GM23338 (cell line): ENCODE results near the gene LYST. TPM values are rescaled to one million over a fixed set of nuclear protein-coding genes. Genes with fewer than 3 reads are reported as not detected.

Experiments used
- ATAC-seq: fragments of 200-7000 bp; cut with Tn5 transposase; 3 replicates; pipeline ENCODE4 v1.9.1; 2020
- DNase-seq: peaks from one replicate; pipeline ENCODE4 v3.0.0-alpha.2; 2015; ENCODE audit warnings: low spot score
- H2AFZ ChIP-seq: fragments of 200-600 bp; sonication (generic); 2 replicates; pipeline ENCODE4 v1.8.0; 2016; ENCODE audit warnings: antibody characterized with exemption, mild to moderate bottlenecking, moderate library complexity
- H3F3A ChIP-seq: fragments of 200-600 bp; sonication (generic); replicated peaks from 2 replicates; pipeline ENCODE4 v1.8.0; 2017; ENCODE audit warnings: antibody characterized with exemption, mixed run types, low read depth
- H3K27ac ChIP-seq: fragments of 200-600 bp; sonication (generic); 2 replicates; pipeline ENCODE4 v1.6.1; 2016; ENCODE audit warnings: low read depth
- H3K27me3 ChIP-seq: fragments of 200-600 bp; sonication (generic); 2 replicates; pipeline ENCODE4 v1.8.0; 2016; ENCODE audit warnings: mild to moderate bottlenecking, mixed run types, moderate library complexity; ENCODE audit not compliant: insufficient read depth
- H3K36me3 ChIP-seq: fragments of 200-600 bp; sonication (generic); 2 replicates; pipeline ENCODE4 v1.8.0; 2016; ENCODE audit warnings: mild to moderate bottlenecking; ENCODE audit not compliant: insufficient read depth
- H3K4me1 ChIP-seq: fragments of 200-600 bp; sonication (generic); 2 replicates; pipeline ENCODE4 v1.8.0; 2016; ENCODE audit warnings: mild to moderate bottlenecking, moderate library complexity; ENCODE audit not compliant: insufficient read depth
- H3K4me2 ChIP-seq: fragments of 200-600 bp; sonication (generic); 2 replicates; pipeline ENCODE4 v1.7.1; 2017; ENCODE audit warnings: mixed run types
- H3K4me3 ChIP-seq: fragments of 200-600 bp; sonication (generic); 2 replicates; pipeline ENCODE4 v1.6.1; 2016; ENCODE audit warnings: mixed run types
- H3K79me2 ChIP-seq: fragments of 200-600 bp; sonication (generic); replicated peaks from 2 replicates; pipeline ENCODE4 v1.8.0; 2017; ENCODE audit warnings: mild to moderate bottlenecking; ENCODE audit not compliant: insufficient read depth
- H3K9me2 ChIP-seq: fragments of 200-600 bp; sonication (generic); 2 replicates; pipeline ENCODE4 v1.8.0; 2017; ENCODE audit not compliant: insufficient read depth
- H4K20me1 ChIP-seq: fragments of 200-600 bp; sonication (generic); replicated peaks from 2 replicates; pipeline ENCODE4 v1.8.0; 2017; ENCODE audit warnings: mild to moderate bottlenecking; ENCODE audit not compliant: insufficient read depth
- H3K27ac Mint-ChIP-seq: 2 replicates; pipeline ENCODE4 v1.8.0; 2020; ENCODE audit warnings: inconsistent platforms, mild to moderate bottlenecking, moderate library complexity, mixed read lengths
- H3K27me3 Mint-ChIP-seq: 3 replicates; pipeline ENCODE4 v1.8.0; 2022; ENCODE audit warnings: low read depth, mild to moderate bottlenecking, moderate library complexity, mixed read lengths, inconsistent platforms; ENCODE audit not compliant: insufficient read depth, poor library complexity
- H3K36me3 Mint-ChIP-seq: 3 replicates; pipeline ENCODE4 v1.8.0; 2021; ENCODE audit warnings: low read depth, mild to moderate bottlenecking, inconsistent platforms, moderate library complexity, mixed read lengths
- H3K4me1 Mint-ChIP-seq: 3 replicates; pipeline ENCODE4 v1.8.0; 2020; ENCODE audit warnings: mild to moderate bottlenecking, inconsistent platforms, mixed read lengths
- H3K4me3 Mint-ChIP-seq: 3 replicates; pipeline ENCODE4 v1.8.0; 2021; ENCODE audit warnings: moderate library complexity, mild to moderate bottlenecking, inconsistent platforms, mixed read lengths
- H3K9me3 Mint-ChIP-seq: 3 replicates; pipeline ENCODE4 v1.8.0; 2020; ENCODE audit warnings: moderate library complexity, mild to moderate bottlenecking, inconsistent platforms, mixed read lengths
- CTCF ChIP-seq, 2 experiments: fragments of 200-600 bp in 1 of 2; sonication (generic) in 1 of 2; conservative IDR thresholded peaks; 2 replicates each; pipeline versions ENCODE4 v1.5.1 to v1.6.1; 2016 to 2017; ENCODE audit warnings: antibody characterized with exemption in 2 of 2, low read depth in 2 of 2, mild to moderate bottlenecking in 2 of 2, moderate library complexity in 1 of 2
- ETS1 ChIP-seq: IDR thresholded peaks from 2 replicates; pipeline ENCODE4 v1.6.1; 2016; ENCODE audit warnings: antibody characterized with exemption
- JUNB ChIP-seq: IDR thresholded peaks from one replicate; pipeline ENCODE4 v1.6.1; 2016; ENCODE audit warnings: antibody characterized with exemption; ENCODE audit not compliant: unreplicated experiment
- POLR2AphosphoS5 ChIP-seq: IDR thresholded peaks from 2 replicates; pipeline ENCODE4 v1.6.1; 2016; ENCODE audit warnings: antibody characterized with exemption, low read depth
- ZNF462 ChIP-seq: fragments of 250-450 bp; sonication (Bioruptor Pico); IDR thresholded peaks from 2 replicates; pipeline ENCODE4 v1.5.0; 2020; ENCODE audit warnings: mild to moderate bottlenecking, moderate library complexity
- polyA plus RNA-seq: library from polyadenylated mRNA; unstranded; fragments of >200 nt; fragmentation: Nextera tagmentation; extraction: Ambion mirVana; gene quantifications from 2 replicates; pipeline ENCODE4 v1.2.1, GENCODE V29; 2016
- total RNA-seq: library from RNA; depleted of rRNA; stranded (reverse); fragments of >200 nt; shearing (Covaris generic); gene quantifications from 2 replicates; pipeline ENCODE4 v1.2.3, GENCODE V29; 2014

The LYST gene
- total and polyA plus RNA-seq, 2 experiments from 2014 or later = 0.21 to 1.0 TPM

- peaks cover 25% of the 10 kb centered on the region for H3K4me1 Mint-ChIP-seq
- ATAC-seq = peak; percentile 78
- peaks cover 78% of the 10 kb centered on the region for H3K79me2 ChIP-seq
Observed at GRCh38 chr1:235635938-235636662, 230.6 kb downstream of the LYST start.

More at GRCh38 chr1:235635938-235636662, 230.6 kb downstream of the LYST start:
- H3K27me3 ChIP-seq = no peaks in the 10 kb centered on the region
- peaks cover 15% of the 10 kb centered on the region for H3K4me1 ChIP-seq
- no peaks in the 10 kb centered on the region for H3K9me2 ChIP-seq
- Mint-ChIP-seq H3K4me3 (no peak overlapping the region), H3K36me3 (peaks cover 5% of the 10 kb centered on the region), H3K27ac (no peak overlapping the region), H3K9me3 (no peaks in the 10 kb centered on the region), H3K27me3 (peaks cover 2% of the 10 kb centered on the region)
- H3F3A ChIP-seq = no peaks in the 10 kb centered on the region
- H3K4me3 ChIP-seq = no peak overlapping the region
- no peaks in the 10 kb centered on the region for H3K36me3 ChIP-seq
- DNase-seq = no peak
- TF ChIP-seq ETS1 (no peak), POLR2AphosphoS5 (no peak), CTCF (conservative IDR thresholded peaks at IDR 0.05; ENCODE audit: low read depth in 2 of 2) (peak in 1 of 2 experiments; percentile 22; a peak in 3 of 4 replicates), JUNB (no peak), ZNF462 (CRISPR knock-in tag) (no peak)
- H3K4me2 ChIP-seq = no peak overlapping the region
- H4K20me1 ChIP-seq = peaks cover 9% of the 10 kb centered on the region; the same call in 1 of the 2 replicates
- H2AFZ ChIP-seq = no peak overlapping the region
- no peak overlapping the region for H3K27ac ChIP-seq
